SHP77 (cell line): Measurements from ENCODE around the gene KCNE1.
A peak's percentile ranks its signal among the peaks of the same experiment; 100 is the strongest.

ENCODE experiments used
- DNase-seq, 2 experiments: peaks; one replicate each; lab custom pipeline; 2025; lab: John Stamatoyannopoulos, UW

KCNE1 gene

DNA sequence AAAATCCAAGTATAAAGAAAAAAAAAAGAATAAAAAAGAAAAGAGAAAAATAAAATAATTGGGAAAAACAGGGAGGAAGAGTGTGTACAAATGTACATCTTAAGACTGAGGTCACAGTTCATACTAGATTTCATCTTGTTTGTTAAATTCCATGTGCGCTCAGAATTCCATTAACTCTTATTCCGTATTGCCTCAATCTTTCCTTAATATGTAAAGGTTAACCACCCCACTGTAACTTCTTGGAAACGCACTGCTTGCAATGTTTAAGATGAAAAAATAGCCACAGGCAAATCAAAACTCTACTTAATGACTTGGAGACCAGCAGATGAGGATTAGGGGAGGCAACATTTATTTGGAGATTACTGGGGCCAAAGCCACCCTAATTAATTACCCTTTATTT, 23.9 kb upstream of the KCNE1 start:
- no peak for DNase-seq

DNA sequence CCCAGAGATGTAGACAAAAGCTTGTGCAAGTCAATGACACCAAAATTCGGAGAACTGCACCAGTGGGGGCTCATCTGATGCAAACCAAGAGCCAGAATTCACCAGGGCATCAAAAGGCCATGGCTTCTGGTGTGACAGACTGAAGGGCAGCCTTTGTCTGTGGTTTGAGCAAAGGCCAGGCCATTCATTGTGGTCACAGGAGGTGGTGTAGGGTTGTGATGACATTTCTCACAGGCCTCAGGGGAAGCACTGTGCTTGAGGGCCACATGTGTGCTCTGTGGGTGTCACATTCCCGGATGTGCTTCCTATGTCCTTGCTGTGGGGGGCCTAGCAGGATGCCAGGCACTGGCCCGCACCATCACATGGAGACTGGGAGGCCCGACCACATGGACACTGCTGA, 22.5 kb upstream of the KCNE1 start:
- no peak for DNase-seq

DNA sequence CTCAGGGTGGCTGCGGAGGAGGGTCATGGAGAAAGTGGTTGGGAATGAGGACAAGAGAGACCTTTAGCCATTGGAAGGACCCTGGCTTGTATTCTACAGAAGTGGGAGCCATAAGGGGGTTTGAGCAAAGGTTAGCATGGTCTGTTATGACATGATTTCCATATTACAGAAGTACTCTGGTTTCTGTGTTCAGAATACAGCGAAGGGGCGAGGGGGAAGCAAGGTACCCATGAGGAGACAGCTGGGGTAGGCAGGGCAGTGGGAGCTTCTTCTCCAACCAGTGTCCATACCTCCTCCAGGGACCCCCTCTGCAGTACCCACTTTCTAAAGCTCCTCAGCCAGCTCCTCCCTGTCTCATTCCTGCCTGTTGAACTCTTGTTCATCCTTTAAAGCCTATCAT, 21.9 kb upstream of the KCNE1 start:
- no peak for DNase-seq

DNA sequence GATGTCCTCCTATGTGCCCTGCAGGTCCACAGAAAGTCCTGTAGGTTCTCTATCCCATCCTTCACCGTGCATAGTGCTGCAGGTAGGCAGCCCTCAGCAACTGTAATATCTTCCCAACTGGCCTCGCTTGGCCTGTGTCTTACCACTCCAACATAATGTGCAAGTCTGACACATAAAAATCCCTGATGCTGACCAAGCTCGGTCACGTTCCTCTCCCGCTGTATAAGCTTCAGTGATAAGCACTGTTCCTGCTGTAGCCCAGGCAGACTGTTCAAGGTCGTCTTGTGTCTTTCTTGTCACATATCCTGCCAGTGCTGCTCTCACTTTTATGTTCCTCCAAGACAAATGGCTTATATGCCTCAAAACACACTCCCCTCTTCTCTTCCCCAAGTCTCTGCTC, 19.4 kb upstream of the KCNE1 start:
- DNase-seq = no peak

DNA sequence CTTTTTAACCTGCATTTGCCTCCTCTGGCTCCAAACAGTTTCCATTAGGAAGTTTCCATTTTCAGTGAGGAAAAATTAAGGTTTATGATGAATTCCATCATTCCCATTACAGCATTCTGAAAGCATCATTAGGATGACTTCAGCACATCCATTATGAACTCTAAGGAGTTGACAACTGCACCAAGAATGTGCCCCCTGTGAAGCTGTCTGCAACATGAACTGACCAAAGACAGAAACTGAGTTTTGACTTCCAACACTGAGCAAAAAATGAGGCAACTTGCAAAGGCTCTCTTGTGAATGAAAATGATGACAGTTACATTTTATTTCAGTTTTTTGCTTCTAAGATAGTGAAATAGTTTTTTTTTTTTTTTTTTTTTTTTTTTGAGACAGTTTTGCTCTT, 18.3 kb upstream of the KCNE1 start:
- no peak for DNase-seq

DNA sequence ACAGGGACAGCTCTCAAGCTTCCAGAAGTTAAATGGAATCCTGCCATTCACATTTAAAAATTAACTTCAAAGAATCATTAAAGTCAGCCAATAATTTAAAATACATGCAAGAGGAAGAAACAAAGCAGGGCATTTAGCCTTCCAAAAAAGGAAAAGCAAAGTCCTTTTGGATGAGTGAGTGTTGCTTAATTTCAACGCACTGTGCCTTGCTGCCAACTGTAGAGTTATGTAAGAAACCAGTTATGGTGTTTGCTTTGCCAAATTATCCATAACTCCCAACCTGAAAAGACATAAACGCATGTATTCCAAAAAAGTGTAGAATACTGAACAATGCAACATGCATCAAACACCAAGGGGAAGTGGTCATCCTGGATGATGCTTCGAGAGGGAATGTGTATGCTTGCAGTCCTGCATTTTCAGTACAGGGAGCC, 16.1 kb upstream of the KCNE1 start:
- no peak for DNase-seq

DNA sequence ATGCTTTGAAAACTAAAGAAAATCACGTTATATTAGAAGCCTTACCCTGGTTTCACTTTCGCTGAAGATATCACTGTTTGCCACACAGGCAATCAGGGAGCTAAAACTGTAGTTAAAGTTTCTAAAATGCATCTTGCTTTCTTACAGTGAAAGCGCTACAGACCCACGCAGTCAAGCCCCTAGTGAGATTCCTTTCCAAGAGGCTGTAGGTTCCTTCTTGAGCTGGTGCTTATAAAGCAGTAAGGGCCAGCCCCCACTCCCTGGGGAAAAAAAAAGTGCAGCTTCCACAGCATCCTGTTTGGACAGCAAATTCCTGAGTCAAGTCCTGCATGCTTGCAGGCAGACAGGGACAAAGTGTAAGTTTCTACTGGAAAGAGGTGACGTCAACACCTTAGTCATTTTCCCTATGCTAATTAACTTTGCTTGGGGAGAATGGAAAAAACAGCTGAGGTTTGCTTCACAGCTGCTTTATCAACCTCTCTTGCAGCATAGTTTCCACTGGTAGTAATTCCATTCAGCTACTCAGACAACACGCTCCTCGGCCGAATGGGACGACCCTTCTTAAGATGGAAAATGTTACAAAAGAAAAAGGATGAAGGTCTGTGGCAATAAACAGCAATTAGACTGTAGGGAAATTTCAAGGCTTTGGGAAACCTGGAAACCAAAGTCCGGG, 14.7 kb upstream of the KCNE1 start:
- DNase-seq = no peak

DNA sequence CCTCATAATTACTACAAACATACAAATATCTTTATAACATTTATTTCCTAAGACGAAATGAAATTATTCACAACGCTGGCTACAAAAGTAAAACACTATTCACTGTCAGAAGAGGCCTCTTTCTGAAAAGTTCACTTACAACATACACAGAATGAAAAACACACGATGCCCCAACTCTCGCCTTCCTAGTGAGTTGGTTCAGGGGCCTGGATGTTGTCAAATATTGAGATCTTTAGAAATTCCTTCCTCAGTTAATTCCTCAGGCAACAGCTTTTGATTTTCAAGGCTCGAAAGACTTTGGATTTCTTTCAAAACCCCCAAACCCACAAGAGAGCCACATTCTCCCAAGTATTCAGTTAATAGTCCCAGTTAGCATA, 14.2 kb upstream of the KCNE1 start:
- DNase-seq = no peak

DNA sequence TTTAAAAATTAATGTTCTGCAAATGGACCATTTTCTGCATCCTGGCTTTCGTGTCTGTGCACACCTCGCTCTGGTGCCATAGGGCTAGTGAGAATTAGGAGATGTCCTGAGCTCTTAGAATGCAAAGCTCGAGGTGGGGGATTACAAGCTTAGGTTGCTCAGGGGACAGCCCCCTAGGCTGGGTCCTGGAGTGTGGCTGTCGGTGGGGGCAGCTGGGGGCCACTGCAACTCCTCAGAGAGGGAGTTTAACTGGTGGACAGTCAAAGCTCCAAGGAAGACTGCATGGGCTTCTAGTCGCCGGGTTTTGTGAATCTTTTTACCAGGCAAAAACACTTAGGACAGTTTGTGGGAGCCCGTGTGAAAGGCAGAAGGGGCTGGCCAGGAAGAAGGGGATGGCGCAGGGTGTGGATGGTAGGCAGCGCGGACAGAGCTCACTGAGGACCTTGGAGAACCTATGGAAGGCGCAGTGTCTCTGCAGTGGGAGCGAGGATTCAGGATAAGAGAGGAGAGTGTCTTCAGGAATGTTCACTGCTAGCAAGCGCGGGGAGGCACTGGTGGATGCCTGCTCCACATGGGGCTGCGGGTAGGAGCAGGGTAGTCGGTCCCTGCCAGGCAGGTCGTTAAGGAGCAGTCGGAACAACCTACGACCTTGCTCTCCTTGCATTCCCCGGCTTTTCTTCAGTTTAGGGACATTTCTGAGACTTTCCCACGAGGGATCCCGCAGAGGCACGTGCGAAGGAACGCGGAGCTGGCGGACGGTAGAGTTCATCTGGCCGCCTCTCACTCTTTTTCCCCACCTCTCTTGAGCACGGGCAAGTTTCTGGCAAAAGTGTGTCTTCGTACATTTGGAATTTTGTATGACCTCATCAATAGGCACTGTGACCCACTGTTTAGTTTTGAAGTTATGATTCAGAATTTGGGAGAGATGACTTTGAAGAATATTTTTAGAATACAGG, 12.9 kb upstream of the KCNE1 start:
- DNase-seq = no peak

DNA sequence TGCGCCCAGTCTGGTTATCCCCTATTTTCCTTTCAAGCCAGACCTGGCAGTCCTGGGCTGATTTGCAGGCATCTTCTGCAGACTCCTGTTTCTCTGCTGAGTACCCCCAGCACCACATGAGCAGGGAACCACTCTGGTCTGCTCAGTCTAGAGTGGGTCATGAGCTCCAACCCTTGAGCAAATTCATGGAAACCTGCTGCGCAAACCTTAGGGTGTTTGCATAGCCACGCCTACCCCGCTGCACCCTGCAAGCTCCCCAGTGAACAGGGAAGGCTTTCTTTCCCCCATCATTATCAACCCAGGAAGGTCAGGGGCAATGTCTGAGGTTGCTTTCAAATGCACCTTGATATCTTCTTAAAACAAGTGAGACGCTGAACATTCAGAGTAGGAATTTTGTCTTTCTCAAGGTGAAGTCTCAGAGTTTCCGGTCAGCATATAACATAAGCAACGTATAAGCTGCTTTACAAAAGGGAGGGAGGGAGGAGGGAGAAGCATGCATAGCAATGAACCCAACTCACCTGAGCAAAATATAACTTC, 11.1 kb upstream of the KCNE1 start:
- DNase-seq = no peak

DNA sequence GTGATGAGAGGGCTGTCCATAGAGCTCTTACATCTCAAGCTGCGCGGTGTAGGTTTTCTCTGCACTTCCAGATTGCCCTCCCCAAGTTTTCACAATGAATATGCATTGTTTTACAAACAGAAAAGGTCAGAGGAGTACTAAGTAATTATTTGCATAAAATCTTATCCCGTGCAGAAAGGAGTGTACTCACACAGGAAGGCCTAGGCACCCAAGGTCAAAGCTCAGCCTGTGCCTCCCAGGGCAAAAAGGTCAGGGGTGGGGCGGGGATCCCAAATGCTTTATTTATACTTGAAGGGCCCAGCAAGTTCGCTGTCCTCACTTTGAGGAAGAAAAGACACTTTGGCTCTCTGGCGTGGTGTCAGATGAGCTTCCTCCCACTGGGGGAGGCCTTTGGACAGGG, 10.3 kb upstream of the KCNE1 start:
- DNase-seq = no peak

DNA sequence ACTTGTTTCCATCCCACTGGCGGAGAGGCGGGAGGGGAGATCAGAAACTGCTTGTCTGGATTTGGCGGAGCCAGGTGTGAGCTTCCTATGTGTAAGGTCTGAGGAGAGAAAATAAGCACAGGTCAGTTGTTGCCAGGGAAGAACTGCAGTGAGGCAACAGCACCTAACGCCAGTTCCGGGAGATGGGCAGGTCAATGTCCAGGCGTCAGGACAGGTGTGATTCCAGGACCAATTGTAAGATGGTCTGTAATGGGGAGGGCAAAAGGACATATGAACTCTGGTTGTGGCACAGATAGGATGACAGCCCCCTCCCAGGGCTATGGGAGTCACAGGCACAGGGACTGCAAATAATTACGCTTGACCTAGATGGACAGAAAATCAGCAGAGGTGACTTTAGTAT, 9.6 kb upstream of the KCNE1 start:
- DNase-seq = no peak

DNA sequence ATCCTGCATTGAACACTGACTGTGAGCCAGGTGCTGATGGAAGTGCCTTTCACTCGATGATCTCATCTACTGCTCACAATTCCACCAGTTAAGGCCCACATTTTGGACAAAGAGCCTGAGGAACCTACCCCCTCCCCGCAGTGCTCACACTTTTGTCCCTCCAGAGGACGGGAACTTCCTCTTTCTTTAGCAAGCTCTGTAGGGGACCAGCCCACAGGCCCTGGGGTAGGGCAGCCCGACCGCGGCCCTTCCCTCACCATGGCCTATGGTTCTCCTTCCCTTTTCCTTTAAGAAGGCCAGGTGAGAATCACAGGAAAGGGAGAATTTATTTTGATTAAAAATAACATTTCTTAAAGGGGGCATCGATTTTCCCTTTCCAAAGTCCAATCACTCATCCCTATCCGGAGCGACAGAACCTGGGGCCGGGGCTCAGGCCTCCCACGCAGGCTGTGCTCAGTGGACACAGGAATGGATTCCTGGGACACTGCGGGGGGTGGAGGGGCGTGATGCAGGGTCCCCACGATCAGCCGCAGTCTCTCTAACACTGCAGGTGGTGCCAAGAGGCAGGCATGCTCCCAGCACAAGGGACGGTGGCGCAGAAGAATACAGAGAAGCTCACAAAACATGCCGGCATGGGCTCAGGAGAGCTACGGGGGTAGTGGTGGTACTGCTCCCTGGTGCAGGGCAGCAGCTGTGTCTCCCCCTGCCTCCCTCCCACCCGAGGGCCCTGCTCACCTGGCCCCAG, 8.9 kb upstream of the KCNE1 start:
- DNase-seq = no peak

DNA sequence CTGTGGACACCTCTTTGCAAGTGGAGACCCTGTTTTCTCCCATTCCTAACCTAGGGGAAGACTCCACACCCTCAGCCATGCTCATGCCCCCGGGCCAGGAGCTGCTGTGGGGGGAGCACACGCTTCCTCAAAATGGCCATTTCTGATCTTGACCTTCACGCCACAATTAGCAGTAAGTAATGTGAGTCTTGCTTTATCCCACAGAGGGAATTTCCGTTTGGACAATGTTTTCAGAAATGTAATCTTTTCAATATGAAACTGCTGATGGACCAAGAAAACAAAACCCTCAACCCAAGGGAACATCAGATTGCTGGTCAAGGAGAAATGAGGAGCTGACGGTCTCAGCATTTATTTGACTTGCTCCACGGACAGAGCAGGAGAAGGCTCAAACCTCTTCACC, 8.3 kb upstream of the KCNE1 start:
- DNase-seq = no peak

DNA sequence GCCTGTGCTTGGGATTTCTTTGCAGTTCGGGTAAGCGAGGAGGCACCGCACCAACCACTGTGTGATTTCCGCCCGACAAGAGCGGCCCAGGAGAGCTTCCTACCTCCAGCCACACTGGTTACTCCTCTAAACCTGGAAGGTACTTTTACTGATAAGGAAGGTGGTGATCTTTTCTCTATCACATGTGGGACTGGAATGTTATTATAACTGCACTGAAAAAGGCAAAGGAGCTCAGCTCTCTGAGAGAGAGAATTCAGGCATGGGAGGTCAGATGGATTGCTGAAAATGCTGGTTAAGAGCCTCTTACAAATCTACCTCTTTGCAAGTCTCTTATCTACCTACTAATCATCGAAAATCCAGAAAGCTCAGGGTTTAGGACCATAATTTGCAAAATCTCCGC, 7.7 kb upstream of the KCNE1 start:
- DNase-seq = no peak

DNA sequence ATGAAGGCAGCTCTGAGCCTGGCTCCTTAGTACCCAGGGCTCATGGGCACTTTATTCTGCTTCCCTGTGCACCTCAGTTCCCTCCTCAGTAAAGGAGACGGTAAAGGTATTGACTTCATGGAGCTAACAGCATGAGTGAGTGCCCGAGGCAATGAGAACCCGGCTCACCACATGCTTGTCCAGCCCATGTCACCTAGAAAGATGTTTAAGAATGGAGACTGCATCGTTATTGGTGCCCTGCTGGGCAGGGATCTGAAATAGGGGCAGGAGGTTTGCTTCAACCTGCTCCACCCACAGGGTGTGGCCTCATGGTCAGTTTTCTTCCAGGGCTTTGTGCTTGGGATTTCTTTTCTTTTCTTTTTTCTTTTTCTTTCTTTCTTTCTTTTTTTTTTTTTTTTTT, 7.0 kb upstream of the KCNE1 start:
- DNase-seq = no peak

DNA sequence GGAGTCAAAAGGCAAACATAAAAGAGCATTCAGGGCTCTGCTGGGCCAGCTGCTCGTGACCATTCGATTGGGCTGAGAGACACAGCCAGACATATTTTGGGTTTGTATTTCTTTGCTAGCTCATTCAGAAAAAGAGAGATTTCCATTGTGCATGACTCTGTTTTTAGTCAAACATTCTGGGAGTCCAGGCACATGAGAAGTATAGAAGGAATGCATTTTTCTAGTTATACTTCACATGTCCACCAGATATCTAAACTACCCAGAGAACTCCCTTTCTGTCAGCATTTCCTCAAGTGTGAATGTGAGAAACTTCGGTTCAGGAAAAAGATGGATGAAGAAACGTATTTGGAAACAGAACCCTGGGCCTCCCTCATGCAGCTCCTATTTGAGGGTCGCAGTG, 6.3 kb upstream of the KCNE1 start:
- no peak for DNase-seq

DNA sequence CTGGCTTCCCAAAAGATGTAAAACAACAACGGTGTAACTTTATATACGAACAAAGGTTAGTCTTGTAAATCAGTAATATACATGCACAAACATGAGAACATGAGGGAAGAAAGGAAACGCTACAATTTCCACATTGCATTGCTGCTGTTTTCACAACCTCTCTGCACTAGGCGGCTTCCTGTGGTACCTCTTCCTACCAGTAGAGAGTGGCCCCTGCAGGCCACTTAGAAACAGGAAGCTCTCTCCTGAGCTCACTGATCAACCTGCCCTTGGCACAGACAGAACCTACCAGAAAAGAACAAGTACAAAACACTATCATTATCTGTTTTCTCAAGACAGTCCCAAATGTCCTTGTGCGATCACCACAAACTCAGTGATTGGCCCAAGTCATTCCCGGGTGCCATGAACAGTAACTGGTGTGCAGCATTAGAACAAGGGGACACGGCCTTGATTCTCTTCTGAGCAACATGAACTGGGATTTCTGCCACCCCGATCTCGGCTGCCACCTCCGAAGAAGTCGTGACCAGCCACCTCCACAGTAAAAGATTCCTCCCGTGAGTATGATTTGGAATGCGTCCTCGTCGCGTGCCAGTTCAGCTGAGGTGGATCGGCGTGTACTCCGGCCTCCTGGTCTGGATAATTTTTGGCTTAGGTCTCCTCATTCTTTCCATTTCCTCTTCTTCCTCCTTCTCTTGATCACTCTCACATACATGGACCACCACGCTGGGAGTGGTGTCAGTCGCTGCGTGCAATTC, 5.7 kb upstream of the KCNE1 start:
- DNase-seq = peak in 1 of 2 experiments; percentile 10

DNA sequence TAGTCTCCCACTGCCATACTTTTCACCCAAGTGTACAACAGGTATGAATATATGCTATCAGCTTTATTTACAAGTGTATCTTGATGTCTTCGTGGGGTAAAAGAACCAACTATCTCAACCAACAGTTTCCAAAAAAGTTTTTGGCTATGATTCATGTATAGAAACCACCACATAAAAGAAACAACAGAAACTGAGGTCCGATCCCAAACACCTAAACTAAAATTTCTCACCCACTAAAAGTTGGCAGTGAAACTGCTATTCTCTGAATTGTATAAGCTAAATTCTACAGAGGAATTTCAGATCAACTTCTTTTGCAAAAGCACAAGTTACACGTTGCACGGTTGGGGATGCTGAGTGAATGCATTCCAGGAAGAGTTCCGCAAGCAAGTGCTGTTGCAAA, 5.0 kb upstream of the KCNE1 start:
- no peak for DNase-seq

DNA sequence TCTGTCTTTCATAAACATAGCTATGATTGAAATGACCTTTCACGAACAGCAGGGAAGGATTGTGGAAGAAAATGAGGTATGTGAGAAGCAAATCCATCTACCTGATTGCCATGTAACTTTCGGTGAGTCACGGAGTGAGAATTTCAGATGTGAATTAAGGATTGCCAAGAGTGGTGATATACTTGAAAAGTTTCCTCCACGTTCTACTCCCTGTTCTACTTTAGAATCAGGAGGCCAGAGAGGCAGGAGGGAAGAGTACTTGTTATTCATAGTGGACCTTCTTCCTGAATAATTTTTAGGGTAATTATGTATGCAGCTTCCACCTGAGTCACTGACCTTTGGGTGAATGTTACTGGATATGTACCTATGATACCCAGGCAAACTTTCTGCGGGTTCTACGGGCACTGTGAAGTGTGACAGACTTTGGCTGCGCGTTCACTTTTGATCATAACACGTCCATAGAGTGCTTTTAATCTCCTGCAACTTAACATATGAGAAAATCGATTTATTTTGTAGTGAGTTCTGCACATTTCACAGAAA, 2.6 kb upstream of the KCNE1 start:
- DNase-seq = no peak

DNA sequence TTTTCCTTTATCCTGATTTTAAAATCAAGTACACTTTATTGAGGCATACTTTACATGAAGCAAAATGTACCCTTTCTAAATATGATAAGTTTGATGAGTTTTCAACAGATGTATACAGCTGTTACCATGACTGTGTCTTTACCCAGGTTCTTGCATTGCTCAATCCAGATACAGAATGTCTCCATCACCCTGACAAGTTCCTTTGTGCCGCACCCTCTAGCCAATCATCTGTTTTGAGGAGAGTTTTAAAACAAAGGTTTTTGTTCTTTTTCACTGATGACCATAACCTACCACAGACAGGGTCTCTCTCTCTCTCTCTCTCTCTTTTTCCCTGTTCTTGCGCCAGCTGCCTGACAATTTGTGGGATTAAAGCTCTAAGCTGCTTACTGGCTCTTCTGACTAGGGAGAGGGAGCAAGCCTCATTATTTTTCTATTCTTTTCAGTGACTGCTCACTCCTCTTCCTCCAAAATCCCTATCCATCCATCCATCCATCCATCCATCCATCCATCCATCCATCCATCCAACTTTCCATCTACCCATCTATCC, 1.2 kb upstream of the KCNE1 start:
- no peak for DNase-seq
